Measurements from ENCODE around the gene COX19.

DNA sequence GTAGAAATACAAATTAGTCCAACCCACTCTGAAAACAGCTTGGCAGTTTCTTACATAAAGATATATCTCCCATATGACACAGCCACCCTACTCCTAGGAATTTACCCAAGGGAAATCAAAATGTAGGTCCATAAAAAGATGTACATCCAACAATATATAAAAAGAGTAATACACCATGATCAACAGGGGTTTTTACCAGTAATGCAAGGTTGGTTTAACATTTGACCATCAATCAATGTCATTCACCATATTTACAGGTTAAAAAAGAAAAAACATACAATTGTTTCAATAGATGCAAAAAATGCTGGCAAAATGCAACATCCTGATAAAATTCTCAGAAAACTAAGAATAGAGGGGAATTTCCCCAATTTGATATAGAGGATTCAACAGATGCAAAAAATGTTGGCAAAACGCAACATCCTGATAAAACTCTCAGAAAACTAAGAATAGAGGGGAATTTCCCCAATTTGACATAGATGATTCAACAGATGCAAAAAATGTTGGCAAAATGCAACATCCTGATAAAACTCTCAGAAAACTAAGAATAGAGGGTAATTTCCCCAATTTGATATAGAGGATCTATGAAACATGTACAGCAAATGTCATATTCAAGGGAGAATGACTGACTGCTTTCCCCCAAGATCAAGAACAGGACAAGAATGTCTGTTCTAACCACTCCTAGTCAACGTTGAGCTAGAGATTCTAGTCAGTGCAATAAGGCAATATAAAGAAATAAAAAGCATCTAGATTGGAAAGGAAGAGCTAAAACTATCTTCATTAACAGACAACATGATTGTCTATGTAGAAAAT, 34.5 kb downstream of the COX19 start:
- TF ChIP-seq, protein P1, sequence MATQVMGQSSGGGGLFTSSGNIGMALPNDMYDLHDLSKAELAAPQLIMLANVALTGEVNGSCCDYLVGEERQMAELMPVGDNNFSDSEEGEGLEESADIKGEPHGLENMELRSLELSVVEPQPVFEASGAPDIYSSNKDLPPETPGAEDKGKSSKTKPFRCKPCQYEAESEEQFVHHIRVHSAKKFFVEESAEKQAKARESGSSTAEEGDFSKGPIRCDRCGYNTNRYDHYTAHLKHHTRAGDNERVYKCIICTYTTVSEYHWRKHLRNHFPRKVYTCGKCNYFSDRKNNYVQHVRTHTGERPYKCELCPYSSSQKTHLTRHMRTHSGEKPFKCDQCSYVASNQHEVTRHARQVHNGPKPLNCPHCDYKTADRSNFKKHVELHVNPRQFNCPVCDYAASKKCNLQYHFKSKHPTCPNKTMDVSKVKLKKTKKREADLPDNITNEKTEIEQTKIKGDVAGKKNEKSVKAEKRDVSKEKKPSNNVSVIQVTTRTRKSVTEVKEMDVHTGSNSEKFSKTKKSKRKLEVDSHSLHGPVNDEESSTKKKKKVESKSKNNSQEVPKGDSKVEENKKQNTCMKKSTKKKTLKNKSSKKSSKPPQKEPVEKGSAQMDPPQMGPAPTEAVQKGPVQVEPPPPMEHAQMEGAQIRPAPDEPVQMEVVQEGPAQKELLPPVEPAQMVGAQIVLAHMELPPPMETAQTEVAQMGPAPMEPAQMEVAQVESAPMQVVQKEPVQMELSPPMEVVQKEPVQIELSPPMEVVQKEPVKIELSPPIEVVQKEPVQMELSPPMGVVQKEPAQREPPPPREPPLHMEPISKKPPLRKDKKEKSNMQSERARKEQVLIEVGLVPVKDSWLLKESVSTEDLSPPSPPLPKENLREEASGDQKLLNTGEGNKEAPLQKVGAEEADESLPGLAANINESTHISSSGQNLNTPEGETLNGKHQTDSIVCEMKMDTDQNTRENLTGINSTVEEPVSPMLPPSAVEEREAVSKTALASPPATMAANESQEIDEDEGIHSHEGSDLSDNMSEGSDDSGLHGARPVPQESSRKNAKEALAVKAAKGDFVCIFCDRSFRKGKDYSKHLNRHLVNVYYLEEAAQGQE (IDR thresholded peaks at IDR 0.05; ENCODE audit: insufficient read depth in 1 of 2, low read depth in 2 of 2, low read length in 1 of 2): no peak
- TF ChIP-seq, protein P2, sequence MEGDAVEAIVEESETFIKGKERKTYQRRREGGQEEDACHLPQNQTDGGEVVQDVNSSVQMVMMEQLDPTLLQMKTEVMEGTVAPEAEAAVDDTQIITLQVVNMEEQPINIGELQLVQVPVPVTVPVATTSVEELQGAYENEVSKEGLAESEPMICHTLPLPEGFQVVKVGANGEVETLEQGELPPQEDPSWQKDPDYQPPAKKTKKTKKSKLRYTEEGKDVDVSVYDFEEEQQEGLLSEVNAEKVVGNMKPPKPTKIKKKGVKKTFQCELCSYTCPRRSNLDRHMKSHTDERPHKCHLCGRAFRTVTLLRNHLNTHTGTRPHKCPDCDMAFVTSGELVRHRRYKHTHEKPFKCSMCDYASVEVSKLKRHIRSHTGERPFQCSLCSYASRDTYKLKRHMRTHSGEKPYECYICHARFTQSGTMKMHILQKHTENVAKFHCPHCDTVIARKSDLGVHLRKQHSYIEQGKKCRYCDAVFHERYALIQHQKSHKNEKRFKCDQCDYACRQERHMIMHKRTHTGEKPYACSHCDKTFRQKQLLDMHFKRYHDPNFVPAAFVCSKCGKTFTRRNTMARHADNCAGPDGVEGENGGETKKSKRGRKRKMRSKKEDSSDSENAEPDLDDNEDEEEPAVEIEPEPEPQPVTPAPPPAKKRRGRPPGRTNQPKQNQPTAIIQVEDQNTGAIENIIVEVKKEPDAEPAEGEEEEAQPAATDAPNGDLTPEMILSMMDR (IDR thresholded peaks at IDR 0.05): no peak

Data from Panc1 (cell line).